GM19372 (cell line): Measurements from ENCODE around the gene PPP1R3C.

Experiments used
- ATAC-seq: cut with Tn5 transposase; IDR thresholded peaks from one replicate; pipeline ENCODE4 v1.9.1; 2021; ENCODE audit warnings: mild to moderate bottlenecking, low read depth, moderate library complexity; ENCODE audit not compliant: unreplicated experiment

Gene PPP1R3C

DNA sequence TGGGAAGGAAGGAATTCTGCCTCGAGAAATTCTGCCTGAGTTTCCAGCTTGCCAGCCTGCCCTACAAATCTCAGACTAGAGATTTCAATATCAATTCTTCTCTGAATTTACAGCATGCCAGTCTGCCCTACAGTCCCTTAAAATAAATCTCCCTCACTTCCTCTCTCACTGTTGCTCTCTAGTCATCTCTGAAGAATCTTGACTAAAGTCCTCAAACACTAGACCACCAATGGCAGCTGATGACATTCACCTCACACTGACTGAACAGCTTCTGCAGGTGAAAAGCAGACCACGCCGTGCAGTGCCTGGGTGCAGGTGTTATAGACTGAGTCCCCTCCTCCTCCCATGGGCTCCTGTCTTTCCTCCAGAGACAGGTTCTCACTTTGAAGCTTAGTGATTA lies 30.4 kb downstream of the PPP1R3C start:
- no peak for ATAC-seq

DNA sequence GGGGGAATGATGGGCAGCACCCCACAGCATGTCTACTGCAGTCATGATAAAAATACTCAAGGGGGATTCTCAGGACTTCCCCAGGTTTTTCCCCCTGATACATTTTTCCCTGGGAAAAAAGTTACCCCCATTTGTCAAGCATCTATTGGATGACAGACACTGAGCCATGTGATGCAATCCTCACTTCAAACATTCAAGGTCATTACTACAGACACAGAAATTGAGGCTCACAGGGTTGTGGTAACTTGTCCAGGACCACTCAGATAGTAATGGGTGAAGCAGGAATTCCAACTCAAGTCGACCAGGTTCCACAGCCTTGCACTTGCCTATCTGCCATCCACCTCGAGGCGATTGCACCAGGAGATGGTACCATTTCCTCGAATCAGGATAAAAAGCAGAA lies 31.7 kb downstream of the PPP1R3C start:
- no peak for ATAC-seq

GRCh38 chr10:91598211-91598977 lies 34.5 kb downstream of the PPP1R3C start:
- no peak for ATAC-seq

GRCh38 chr10:91597197-91597881 lies 35.5 kb downstream of the PPP1R3C start:
- no peak for ATAC-seq

DNA sequence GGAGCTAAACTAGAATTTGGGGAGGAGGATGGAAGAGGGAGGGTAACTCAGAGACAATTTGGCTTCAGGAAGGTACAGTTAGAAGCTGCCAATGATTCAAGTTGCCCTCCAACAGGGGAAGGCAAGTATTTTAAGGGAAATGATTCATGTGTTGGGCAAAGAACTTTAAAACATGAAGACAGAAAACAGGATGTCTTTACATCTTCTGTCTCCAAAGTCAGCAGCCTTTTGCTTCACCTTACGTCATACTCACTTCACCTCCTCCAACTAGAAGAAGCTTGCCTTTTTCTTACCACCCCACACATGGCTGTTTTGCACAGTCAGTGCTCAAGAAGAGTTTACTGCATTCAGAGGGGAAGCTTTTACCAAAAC lies 36.1 kb downstream of the PPP1R3C start:
- ATAC-seq = no peak

DNA sequence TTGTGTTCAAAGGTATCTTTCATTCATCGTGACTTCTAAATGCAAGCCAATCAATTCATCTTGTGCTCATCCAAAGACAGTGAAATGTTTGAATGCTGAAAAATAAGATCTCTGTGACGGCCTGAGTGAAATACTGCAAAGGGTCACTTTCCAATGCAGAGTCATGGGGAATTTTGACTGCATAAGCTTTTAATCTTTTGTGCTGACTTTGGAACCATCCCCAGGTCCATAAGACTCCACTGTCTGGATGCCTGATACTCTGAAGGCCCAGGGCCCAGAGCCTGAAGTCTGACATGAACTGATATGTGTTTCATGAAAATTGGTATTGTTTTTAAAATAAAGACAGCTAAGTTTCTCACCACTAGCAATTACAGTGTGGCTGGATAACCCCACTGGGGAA lies 39.0 kb downstream of the PPP1R3C start:
- no peak for ATAC-seq

GRCh38 chr10:91593366-91593765 lies 39.5 kb downstream of the PPP1R3C start:
- ATAC-seq = no peak

DNA sequence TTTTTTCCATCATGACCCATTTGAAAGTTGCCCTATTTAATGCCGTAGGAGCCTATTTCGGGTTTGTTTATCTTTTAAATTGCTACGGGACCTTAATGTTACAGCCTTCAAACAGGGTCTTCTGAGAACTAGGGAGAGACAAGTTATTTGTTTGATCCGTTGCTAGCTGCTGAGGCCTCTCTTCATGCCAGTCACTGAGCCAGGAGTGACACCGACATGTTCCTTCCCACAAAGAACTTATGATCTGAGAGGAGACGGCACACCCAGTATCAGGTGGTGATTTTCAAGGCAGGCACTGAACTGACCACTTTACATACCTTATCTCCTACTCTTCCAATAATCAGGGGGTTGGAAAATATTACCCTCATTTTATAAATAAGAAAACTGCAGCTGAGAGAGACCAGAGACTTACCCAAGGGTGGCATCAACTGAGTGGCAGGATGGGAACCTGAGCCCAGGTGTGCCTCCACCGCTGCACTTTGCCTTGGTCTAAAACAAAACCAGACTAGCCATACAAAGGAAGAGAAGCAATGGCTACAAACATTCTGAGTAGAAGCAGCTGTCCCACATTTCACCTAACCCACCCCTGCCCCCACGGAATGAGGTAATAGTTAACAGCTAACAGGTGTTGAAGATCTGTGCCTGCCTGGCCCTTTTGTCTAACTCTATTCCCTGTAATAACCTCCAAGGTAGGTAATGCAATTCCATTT lies 40.5 kb downstream of the PPP1R3C start:
- ATAC-seq = no peak

- ATAC-seq = no peak
Observed at GRCh38 chr10:91591797-91592174, 41.1 kb downstream of the PPP1R3C start.

GRCh38 chr10:91590904-91591796 lies 41.7 kb downstream of the PPP1R3C start:
- no peak for ATAC-seq

- no peak for ATAC-seq
Observed at GRCh38 chr10:91590142-91590903, 42.5 kb downstream of the PPP1R3C start.

DNA sequence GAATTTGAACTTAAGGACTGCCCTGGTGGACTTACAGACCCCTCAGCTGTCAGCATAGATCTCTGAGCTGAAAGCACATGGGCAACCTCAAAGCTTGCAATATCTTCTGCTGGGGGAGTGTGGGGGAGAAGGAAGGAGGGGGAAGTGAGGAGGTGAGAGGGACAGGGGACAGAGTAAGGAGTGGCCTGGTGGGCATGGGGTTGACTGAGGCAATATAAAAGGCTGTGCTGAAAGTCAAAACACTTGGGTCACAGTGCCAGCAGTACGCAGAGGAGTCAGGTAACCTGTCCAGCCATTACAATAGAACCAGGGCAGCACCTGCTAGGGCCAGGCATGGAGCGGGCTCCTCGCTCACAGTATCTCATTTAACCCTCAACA lies 43.2 kb downstream of the PPP1R3C start:
- no peak for ATAC-seq

DNA sequence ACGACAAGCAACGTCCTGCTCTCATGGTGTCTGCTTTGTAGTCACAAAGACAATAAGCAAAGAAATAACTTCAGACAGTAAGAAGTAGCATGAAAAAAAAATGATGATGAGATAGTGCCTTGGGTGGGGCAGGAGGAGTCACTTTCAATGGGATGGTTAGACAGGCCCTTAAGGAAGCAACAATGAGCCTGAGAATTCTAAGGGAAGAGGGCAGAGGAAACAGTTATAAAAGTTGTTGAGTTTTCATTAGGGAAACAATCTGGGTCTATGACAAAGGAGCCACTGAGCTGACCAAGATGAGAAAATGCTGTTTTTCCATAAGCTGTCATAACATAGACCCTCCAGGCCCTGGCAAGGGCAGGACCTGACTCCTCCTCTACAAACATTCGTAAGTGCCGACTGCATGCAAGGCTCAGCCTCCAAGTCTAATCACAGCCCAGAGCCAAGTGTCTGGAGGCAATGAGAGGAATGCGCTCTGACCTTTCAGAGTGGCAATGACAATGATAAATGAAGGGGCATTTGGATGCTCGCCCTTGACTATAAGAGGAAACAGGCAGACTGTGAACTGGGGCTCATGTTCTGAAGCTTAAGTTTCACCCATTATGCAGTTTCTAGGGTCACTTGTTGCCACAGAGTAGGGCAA lies 43.7 kb downstream of the PPP1R3C start:
- ATAC-seq = no peak

DNA sequence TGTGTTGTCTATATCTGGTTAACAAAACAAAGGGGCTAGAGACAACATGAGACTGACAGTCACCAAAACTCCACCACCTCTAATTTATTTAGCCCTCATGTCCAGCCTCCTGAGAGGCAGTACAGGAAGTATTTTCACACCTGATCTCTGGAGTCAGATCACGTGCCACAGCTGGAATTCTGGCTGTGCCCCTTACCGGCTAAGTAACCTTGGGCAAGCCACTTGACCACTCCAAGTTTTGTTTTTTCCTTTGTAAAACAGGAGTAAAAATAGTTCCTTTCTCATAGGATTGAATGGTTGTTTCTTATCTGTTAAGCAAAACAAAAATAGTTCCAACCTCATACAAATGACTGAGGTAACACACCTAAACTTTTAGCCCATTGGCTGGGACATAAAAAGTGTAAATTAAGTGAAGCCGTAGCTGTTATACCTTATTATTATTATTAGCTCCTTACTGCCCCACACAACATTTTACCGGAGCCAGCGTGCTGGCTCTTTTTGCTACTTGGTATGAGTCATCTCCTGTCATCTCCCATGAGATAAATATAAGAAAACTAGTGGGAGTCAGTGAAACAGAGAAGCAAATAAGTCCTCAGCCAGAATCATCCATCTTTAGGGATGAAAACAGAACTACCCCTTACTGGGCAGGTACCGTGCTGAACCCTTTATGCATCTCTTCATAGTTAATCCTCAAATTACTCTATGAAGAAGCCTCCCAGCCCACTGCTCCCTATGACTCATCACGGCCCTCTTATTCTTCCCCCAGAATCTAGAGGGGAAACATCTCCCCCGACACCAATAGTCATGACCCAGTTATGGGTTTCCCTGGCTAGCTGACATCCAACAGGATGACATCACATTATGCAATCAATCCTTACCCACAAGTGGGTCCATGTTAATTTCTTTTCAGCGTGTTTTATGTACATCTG lies 44.9 kb downstream of the PPP1R3C start:
- no peak for ATAC-seq

DNA sequence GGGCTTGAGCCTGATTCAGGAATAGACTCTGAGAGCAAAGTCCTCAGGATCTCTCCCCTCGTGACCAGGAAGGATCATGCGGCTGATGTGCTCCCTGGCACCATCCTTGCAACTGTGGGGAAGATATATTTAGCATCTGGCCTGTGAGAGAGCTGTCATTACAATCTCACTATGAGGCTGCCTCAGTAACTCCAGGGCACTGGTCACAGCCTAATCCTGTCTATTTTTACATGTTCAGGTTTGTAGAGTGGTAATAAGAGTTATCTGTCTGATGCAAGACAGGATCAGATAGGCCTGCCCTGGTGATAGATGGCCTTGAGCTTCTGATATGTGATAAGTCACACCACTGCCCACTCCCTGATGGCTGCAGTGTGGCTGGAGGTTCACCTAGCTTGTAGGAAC lies 50.7 kb downstream of the PPP1R3C start:
- ATAC-seq = no peak

DNA sequence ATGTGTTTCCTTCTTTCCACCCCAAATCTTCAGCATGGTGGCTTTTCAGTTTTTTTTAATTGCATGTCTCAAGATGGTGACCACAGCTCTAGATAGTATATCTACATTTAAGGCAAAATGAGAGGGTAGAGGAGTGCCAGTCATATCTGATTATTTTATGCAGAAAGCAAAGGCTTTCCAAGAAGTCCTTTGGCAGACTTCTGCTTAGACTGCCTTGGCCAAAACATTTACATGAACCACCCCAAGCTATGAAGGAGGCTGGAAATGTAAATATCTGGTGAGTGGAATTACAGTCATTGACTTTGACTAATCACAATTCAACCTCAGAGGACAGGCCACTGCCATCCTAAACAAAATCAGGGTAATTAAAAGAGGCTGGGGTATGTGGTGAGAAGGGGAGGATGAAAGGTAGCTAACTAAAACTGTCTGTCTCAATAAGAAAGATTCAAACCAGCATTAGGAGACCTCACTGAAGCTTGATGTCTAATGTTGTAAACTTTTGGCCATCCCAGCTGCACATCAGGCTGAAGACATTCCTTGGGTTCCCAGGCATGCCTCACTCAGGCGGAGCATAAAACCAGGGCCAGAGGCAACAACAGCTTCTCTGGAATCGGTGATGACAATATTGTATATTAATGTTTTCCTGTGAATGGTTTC lies 53.4 kb downstream of the PPP1R3C start:
- ATAC-seq = no peak
